ENCODE results near the gene TLE4.

Gene TLE4

GRCh38 chr9:79694676-79695400 is 123.1 kb downstream of the TLE4 start:
- no peak for DNase-seq

GRCh38 chr9:79695531-79696175 is 123.9 kb downstream of the TLE4 start:
- no peak for DNase-seq

GRCh38 chr9:79698967-79699366 is 127.2 kb downstream of the TLE4 start:
- DNase-seq, result no peak

- no peak for DNase-seq
Observed at GRCh38 chr9:79699479-79699878, 127.7 kb downstream of the TLE4 start.

- peak; percentile 23 for DNase-seq
Observed at GRCh38 chr9:79700607-79701360, 129.0 kb downstream of the TLE4 start.

GRCh38 chr9:79701651-79702050 is 129.9 kb downstream of the TLE4 start:
- no peak for DNase-seq

GRCh38 chr9:79705704-79706103 is 133.9 kb downstream of the TLE4 start:
- DNase-seq, result no peak

- no peak for DNase-seq
Observed at GRCh38 chr9:79706512-79706911, 134.7 kb downstream of the TLE4 start.

- no peak for DNase-seq
Observed at GRCh38 chr9:79707589-79707988, 135.8 kb downstream of the TLE4 start.

- no peak for DNase-seq
Observed at GRCh38 chr9:79708541-79708940, 136.8 kb downstream of the TLE4 start.

GRCh38 chr9:79709743-79710674 is 138.2 kb downstream of the TLE4 start:
- DNase-seq, result no peak

GRCh38 chr9:79711874-79712273 is 140.1 kb downstream of the TLE4 start:
- DNase-seq, result no peak

- DNase-seq, result no peak
Observed at GRCh38 chr9:79719021-79719420, 147.3 kb downstream of the TLE4 start.

- DNase-seq, result peak; percentile 71
Observed at GRCh38 chr9:79719989-79720388, 148.2 kb downstream of the TLE4 start.

GRCh38 chr9:79731171-79731890 is 159.6 kb downstream of the TLE4 start:
- no peak for DNase-seq

- no peak for DNase-seq
Observed at GRCh38 chr9:79735023-79735779, 163.4 kb downstream of the TLE4 start.

GRCh38 chr9:79736051-79736450 is 164.3 kb downstream of the TLE4 start:
- no peak for DNase-seq

GRCh38 chr9:79741381-79741780 is 169.6 kb downstream of the TLE4 start:
- no peak for DNase-seq

GRCh38 chr9:79742110-79742721 is 170.5 kb downstream of the TLE4 start:
- DNase-seq, result no peak

- DNase-seq, result no peak
Observed at GRCh38 chr9:79744521-79744920, 172.8 kb downstream of the TLE4 start.

Measured in NCI-H1105 (cell line).